SKM-1 (cell line): ENCODE data around the gene RRP36.
A peak's percentile ranks its signal among the peaks of the same experiment; 100 is the strongest.

Experiments
- DNase-seq: peaks from one replicate; lab custom pipeline; 2025; ENCODE audit not compliant: unreplicated experiment; lab: John Stamatoyannopoulos, UW

The RRP36 gene

GRCh38 chr6:43006251-43006650, 15.2 kb upstream of the RRP36 start:
- no peak for DNase-seq

- no peak for DNase-seq
Measured at GRCh38 chr6:43007126-43007525, 14.3 kb upstream of the RRP36 start.

GRCh38 chr6:43009124-43009523, 12.3 kb upstream of the RRP36 start:
- no peak for DNase-seq

GRCh38 chr6:43011207-43011606, 10.2 kb upstream of the RRP36 start:
- DNase-seq: no peak

GRCh38 chr6:43012364-43012763, 9.1 kb upstream of the RRP36 start:
- DNase-seq: no peak

- no peak for DNase-seq
Measured at GRCh38 chr6:43013097-43013842, 8.2 kb upstream of the RRP36 start.

GRCh38 chr6:43013843-43014433, 7.5 kb upstream of the RRP36 start, which contains the start of the genes KLHDC3 and MEA1:
KLHDC3 (plus strand) TSS chr6:43014249; CDS start chr6:43017193, 2,944 bp downstream.
MEA1 (minus strand) TSS chr6:43013946; CDS start chr6:43013813, 133 bp downstream.
- peak; percentile 99 for DNase-seq

GRCh38 chr6:43014434-43014909, 7.0 kb upstream of the RRP36 start:
- DNase-seq: no peak

GRCh38 chr6:43016176-43016942, 5.1 kb upstream of the RRP36 start:
- DNase-seq: no peak

- no peak for DNase-seq
Measured at GRCh38 chr6:43016943-43017334, 4.5 kb upstream of the RRP36 start.

GRCh38 chr6:43019152-43019551, 2.3 kb upstream of the RRP36 start:
- DNase-seq: no peak

- DNase-seq: no peak
Measured at GRCh38 chr6:43020052-43020705, 1.2 kb upstream of the RRP36 start.

GRCh38 chr6:43020847-43021246, 576 bp upstream of the RRP36 start:
- no peak for DNase-seq

- no peak for DNase-seq
Measured at GRCh38 chr6:43024436-43024835, 3.0 kb downstream of the RRP36 start.

GRCh38 chr6:43026365-43026764, 4.9 kb downstream of the RRP36 start:
- no peak for DNase-seq

- no peak for DNase-seq
Measured at GRCh38 chr6:43029120-43029519, 7.7 kb downstream of the RRP36 start.

GRCh38 chr6:43032326-43032725, 10.9 kb downstream of the RRP36 start:
- no peak for DNase-seq

- no peak for DNase-seq
Measured at GRCh38 chr6:43033496-43034189, 12.2 kb downstream of the RRP36 start.

- no peak for DNase-seq
Measured at GRCh38 chr6:43034190-43034525, 12.7 kb downstream of the RRP36 start.

GRCh38 chr6:43035495-43036194, 14.2 kb downstream of the RRP36 start:
- no peak for DNase-seq
